Stimulated activated naive CD4-positive, alpha-beta T cell (primary cell): Measurements from ENCODE around the gene MOB1B.
A peak's percentile ranks its signal among the peaks of the same experiment; 100 is the strongest.
"Not testable (repeated sequence)": the region's sequence is repeated elsewhere in the genome, so short reads cannot be mapped to it uniquely, and the experiment has no call there.

Experiments
- DNase-seq, 6 experiments: peaks; one replicate each; lab custom pipeline; 2025; lab: John Stamatoyannopoulos, UW

MOB1B gene

DNA sequence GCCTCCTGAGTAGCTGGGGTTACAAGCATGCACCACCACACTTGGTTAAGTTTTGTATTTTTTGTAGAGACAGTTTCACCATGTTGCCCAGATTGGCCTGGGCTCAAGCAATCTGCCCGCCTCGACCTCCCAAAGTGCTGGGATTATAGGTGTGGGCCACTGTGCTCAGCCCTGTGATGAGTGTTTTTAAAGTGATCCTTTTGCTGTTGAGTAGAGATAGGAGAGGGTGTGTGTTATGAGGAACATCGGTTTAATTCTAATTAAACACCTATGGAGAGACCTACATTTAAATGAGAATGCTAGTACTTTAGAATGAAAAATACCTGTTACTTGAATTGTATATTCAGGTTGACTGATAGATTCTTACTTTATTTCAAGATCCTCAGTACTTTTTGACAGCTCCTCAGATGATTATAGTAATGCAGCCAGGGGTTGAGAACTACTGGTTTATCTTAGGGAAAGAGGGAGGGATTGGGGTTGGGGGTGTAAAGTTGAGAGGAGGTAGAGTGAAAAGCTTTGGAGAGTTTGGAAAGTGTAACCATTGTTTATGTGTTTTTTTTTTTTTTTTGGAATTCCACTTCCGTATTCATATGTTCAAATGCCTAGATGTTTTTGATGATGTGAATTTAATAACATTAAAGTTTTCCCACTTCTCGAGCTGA lies 54.5 kb downstream of the MOB1B start:
- no peak for DNase-seq

DNA sequence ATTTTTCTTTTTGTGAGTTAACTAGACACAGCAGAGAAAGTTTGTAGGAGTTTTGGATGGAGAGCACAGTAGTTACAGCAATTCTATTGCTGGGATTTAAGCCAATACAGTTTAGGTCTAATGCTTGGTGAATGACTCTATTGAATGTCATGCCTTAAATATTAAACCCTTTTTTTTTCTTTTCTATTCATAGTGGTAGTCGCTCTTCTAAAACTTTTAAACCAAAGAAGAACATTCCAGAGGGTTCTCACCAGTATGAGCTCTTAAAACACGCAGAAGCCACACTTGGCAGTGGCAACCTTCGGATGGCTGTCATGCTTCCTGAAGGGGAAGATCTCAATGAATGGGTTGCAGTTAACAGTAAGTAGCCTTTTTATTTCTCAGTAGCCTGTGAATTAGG lies 56.5 kb downstream of the MOB1B start:
- DNase-seq: no peak

DNA sequence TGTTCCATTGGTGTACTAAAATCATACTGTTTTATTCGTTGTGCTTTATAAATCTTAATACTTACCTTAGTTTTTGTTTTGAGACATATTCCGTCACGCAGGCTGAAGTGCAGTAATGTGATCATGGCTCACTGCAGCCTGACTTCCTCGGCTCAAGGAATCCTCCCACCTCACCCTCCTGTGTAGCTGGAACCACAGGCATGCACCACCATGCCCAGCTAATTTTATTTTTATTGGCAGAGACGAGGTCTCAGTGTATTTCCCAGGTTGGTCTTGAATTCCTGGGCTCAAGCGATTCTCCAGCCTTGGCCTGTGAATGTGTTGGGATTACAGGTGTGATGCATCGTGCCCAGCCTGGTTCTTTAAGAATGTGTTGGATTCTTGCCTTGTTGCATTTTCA lies 66.9 kb downstream of the MOB1B start:
- no peak for DNase-seq

- DNase-seq: no peak
Observed at GRCh38 chr4:70976252-70976651, 74.1 kb downstream of the MOB1B start.

DNA sequence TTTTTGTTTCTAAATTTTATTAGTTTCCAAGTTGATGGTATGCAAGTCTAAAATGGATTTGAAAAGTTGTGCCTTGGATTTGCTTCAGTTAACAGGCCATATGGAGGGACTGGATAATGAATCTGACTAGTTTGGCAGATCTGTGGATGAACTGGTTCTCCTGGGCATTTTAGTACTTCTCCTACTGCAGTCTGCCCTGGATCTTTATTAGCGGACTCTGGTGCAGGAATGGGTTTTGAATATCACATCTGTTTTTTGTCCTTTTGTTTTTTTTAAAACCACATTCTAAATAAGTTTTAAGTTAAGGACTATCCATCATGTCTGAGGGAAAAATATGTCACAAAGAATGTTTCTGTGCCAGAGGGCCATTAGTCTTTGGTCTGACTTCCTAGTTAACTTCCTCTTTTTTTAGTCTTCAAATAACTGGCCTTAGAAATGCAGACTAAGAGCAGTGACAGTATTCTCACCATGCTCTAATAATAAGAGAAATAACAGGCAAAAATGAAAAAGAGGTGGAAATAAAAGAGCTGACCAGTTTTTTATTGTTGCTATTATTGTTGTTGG lies 77.4 kb downstream of the MOB1B start:
- no peak for DNase-seq

GRCh38 chr4:70980196-70980595 lies 78.0 kb downstream of the MOB1B start:
- no peak for DNase-seq

GRCh38 chr4:70984106-70984505 lies 81.9 kb downstream of the MOB1B start:
- DNase-seq: no peak

DNA sequence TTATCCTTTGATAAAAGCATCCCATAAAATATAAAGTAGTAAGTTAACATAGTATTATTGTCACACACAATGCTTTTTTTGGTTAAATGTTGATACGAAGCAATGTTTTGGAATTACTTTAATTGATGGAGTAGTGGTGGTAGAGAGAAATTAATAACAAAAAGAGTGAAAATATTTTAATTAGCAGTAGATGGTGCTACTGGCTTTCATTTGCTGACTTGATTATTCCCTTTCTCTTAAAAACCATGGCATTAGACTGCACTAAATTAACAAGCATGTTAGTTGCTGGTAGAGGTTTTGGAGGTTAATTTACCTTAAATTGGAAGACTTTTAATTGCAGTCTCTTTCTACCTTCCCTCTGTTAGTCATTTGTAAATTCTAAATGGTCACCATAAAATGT lies 82.4 kb downstream of the MOB1B start:
- peak in 1 of 6 experiments; percentile 5 for DNase-seq

DNA sequence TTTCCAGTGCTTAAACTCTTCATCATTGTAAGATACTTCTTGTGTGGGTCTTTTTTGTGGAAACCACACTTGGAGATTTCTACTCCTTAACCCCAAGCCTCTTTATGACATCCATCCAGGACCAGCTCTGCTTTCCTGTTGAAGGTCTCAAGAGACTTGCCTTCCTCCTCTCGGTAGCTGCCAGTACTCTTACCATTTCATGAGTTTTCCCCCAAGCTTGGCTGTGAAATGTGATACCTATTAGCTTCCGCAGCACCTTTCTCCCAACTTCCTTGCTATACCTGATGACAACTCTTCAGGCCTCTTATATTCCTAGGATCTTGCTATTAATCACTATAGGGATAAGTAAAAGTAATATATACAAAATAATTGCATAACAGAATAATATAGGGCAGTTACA lies 89.4 kb downstream of the MOB1B start:
- DNase-seq: no peak

DNA sequence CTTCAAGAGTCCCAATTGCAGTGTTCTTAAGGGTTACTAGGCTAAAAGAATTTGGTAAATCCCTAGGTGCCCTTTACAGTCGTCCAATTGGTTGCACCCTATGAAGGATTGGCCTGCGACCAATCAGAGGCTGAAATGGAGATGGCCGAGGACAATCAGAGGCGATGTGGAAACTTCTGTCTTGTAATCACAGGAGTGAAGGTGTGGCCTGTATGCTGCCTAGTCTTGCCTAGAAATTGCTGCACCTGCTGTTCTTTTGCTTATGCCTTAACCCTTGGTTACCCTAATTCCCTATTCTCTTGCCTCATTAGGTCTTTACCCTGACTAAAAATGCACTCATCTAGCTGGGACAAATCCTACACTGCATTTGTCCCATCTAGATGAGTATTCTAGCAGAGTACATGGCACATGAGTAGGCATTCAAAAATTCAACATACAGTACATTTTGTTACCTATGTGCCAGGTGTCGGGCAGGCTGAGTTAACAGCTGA lies 90.3 kb downstream of the MOB1B start:
- DNase-seq: peak in 1 of 6 experiments; percentile 2

GRCh38 chr4:70993181-70994068 lies 91.3 kb downstream of the MOB1B start, which contains the start of gene DCK:
TSS of gene DCK (plus strand) at chr4:70993649. CDS start at chr4:70993836, 187 bp downstream.
- DNase-seq: peak; percentile 60 to 81 (median 76)

GRCh38 chr4:70994069-70994366 lies 91.8 kb downstream of the MOB1B start:
- DNase-seq: peak in 1 of 6 experiments; percentile 53

GRCh38 chr4:70994387-70995099 lies 92.4 kb downstream of the MOB1B start:
- DNase-seq: no peak

GRCh38 chr4:70996018-70996360 lies 93.8 kb downstream of the MOB1B start:
- DNase-seq: peak in 2 of 6 experiments; percentile 4 to 9

DNA sequence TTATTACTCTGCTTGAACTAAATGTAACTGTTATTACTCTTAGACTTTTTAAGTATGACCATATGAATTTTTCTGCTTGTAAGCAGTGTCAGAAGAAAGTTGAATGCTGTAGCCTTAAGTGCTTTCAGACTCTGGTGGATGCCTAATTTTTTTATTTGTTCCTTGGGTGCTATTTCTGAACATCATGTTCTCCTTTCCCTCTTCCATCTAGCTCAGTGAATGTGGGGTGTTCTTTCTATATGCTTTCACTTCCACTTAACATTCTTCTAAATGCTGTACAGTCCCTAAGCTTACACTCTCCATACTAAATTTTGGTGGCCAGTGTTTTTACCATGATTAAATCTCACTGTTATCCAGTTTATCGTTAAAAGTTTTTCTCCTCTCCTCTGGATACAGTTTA lies 94.9 kb downstream of the MOB1B start:
- DNase-seq: no peak

DNA sequence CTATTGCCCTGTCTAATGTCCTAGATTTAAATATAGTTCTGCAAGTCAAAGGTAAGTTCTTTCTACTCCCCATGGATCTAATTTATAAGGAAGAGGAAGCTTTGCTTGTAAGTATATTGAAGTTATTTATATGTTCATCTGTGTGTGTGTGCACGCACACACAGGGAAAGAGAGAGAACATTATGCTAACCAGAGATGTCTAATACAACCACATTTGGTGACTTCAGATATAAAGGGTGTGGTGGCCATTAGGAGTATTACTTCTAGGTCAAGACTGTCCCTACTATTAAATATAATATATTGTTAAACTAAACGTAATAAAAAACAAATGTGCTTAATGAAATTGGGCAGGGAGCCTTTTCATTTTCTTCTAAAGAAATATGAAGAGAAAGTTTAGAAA lies 95.4 kb downstream of the MOB1B start:
- no peak for DNase-seq

DNA sequence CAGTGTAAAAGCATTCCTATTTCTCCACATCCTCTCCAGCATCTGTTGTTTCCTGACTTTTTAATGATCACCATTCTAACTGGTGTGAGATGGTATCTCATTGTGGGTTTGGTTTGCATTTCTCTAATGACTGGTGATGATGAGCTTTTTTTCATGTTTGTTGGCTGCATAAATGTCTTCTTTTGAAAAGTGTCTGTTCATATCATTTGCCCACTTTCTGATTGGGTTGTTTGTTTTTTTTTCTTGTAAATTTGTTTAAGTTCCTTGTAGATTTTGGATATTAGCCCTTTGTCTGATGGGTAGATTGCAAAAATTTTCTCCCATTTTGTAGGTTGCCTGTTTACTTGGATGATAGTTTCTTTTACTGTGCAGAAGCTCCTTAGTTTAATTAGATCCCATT lies 97.5 kb downstream of the MOB1B start:
- DNase-seq: not testable (repeated sequence)

- DNase-seq: not testable (repeated sequence)
Observed at GRCh38 chr4:71001363-71001762, 99.2 kb downstream of the MOB1B start.

GRCh38 chr4:71004281-71004851 lies 102.2 kb downstream of the MOB1B start:
- DNase-seq: peak; percentile 32 to 54 (median 48)

DNA sequence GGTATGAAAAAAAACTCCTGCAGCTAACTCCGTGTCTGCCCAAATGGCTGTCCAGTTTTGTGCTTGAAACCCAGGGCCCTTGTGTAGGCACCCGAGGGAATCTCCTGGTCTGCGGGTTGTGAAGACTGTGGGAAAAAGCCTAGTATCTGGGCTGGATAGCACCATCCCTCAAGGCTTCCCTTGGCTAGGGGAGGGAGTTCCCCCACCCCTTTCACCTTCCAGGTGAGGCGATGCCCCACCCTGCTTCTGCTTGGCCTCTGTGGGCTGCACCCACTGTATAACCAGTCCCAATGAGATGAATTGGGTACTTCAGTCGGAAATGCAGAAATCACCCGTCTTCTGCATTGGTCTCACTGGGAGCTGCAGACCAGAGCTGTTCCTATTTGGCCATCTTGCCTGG lies 102.9 kb downstream of the MOB1B start:
- DNase-seq: not testable (repeated sequence)

- DNase-seq: peak in 1 of 6 experiments; percentile 15
Observed at GRCh38 chr4:71006203-71006907, 104.2 kb downstream of the MOB1B start.
